ENCODE results near the gene STOX2.
A peak's percentile ranks its signal among the peaks of the same experiment; 100 is the strongest.

Gene STOX2

DNA sequence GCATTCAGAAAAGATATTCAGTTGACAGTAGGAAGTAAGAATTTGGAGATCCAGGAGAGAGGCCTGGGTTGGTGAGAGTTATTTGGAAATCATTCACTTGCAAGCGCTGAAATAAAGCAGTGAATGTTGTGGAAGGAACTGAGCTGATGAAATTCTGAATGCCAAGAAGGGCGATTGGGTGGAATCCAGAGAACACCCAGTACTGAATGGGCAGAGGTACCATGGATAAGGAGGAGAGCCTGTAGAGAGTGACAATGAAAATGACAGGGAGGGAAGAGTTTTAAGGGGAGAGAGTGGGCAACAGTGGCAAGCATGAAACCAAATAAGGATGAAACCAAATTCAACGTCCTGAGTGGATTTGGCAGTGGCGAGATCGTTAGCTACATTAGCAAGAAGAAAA lies 6.7 kb upstream of the STOX2 start:
- no peak for DNase-seq

DNA sequence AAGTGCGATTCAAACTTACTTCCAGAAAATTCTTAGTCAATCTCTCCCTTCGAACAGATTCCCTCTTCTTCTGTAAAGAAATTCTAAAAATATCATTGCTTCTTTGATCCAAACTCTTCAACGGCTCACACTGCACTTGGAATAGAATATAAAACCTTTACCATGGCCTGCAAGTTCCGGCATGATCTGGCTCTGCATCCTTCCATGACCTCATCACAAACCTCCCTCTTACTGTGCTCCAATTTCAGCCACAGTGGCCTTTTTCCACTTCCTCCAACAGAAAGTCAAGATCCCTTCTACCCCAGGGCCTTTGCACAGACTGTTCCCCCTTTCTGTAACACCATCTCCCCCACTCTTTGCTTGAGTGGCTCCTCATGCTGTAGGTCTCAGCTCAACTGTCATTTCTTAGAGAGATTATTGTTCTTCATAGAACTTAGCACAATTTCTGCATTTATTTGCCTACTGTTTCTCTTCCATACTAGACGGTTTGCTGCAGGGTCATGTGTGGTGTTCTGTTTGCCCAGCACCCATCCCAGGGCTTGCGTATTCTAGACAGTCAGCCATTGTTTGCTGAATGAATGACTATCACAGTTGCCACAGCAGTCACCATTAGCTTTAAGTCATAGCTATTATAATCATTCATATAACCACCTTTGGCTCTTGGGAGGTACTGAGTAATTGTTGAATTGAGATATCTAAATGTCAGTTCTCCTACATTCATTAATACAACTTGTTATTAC lies 1.9 kb upstream of the STOX2 start:
- no peak for DNase-seq

GRCh38 chr4:183905593-183906488 lies 734 bp downstream of the STOX2 start:
- peak; percentile 23 for DNase-seq

DNA sequence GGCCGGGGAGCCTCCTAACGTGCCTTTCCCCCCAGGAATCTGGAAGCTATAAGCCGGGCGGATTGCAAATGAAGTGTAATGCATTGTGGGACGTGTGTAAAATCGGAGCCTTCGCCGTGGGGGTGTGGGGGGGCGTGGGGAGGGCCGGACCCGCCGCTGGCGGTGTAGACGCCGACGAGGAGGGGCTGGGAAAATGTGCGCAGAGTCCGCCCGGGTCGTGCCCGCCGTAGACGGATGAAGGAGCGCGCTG lies 1.3 kb downstream of the STOX2 start:
- no peak for DNase-seq

- no peak for DNase-seq
Observed at GRCh38 chr4:183906739-183907651, 1.9 kb downstream of the STOX2 start.

- no peak for DNase-seq
Observed at GRCh38 chr4:183907871-183908683, 3.0 kb downstream of the STOX2 start.

GRCh38 chr4:183909187-183909586 lies 4.1 kb downstream of the STOX2 start:
- no peak for DNase-seq

- DNase-seq, result no peak
Observed at GRCh38 chr4:183909801-183910200, 4.7 kb downstream of the STOX2 start.

GRCh38 chr4:183912585-183912984 lies 7.5 kb downstream of the STOX2 start:
- DNase-seq, result no peak

DNA sequence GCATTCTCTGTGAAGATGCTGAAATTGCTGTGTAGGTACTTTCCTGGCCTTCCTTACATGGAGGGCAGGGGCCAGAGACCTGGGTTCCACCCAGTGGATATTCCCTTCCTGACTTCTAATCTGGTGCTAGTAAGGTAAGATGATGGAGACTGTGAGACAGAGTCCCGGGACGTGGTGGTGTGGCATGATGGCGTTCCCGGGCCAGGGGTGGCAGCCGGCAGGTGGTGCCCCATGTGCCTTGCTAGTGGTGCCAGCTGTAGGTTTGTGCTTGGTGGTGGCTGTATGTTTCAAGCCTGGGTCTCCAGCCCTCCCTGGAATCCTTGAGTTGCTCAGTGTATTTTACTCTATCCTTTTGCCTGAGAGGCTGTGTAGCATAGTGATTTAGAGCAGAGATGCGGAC lies 10.9 kb downstream of the STOX2 start:
- no peak for DNase-seq

DNA sequence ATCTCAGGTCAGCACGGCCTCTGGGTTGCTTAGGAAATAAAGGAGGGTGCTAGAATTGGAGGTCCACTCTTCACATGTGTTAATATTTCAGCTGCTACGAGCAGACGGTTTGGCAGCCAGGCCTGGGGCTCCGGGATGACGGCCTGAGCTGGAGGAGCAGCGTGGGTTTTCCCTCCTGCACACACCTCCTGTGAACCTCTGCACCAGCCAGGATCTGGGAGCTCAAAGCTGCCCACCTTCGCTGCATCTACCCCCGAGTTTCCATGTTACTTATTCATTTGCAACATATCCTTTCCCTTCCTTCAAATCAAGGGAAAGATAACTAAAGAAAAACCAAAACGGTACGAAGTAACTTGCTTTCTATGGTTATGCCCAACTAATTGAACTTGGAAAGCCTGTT lies 13.6 kb downstream of the STOX2 start:
- no peak for DNase-seq

DNA sequence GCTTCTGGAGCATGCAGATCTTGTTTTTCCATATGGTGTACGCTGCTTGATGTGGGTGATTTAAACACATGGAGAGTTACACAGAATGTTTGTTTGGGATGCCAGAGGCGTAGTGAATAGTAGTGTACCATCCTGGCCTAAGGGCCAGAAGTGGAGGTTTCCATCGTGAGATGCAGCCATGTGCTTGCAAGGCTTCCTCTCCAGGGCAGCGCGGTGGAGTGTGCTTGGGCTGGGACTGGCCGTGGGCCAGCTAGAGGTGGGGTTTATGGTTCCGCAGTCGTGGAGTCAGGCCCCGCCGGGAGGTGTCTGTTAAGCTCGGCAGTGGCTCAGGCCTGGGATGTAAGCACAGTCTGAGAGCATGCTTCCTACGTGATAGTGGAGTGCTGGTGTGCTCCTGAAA lies 14.0 kb downstream of the STOX2 start:
- no peak for DNase-seq

- DNase-seq, result no peak
Observed at GRCh38 chr4:183920512-183920911, 15.4 kb downstream of the STOX2 start.

DNA sequence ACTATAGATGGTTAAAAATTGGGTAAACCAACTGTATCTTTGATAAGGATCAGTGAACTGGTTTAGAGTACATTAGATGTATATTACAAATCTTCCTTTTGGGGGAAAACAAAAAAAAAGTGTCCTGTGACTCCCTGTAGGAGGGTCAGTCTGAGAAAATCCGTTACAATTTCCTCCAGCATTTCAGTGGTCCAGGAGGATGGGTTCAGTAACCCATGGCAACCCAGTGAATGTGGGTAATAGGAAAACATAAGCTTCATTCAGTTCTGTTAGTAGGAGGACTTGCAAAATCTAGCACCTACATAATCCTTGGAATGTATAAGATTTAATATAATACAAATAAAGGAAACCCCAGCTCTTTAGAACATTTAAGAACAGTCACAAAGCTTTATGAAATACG lies 16.2 kb downstream of the STOX2 start:
- no peak for DNase-seq

- no peak for DNase-seq
Observed at GRCh38 chr4:183924362-183925044, 19.4 kb downstream of the STOX2 start.

- DNase-seq, result no peak
Observed at GRCh38 chr4:183926950-183927349, 21.8 kb downstream of the STOX2 start.

GRCh38 chr4:183932576-183932975 lies 27.5 kb downstream of the STOX2 start:
- DNase-seq, result no peak

- DNase-seq, result no peak
Observed at GRCh38 chr4:183934761-183935160, 29.7 kb downstream of the STOX2 start.

DNA sequence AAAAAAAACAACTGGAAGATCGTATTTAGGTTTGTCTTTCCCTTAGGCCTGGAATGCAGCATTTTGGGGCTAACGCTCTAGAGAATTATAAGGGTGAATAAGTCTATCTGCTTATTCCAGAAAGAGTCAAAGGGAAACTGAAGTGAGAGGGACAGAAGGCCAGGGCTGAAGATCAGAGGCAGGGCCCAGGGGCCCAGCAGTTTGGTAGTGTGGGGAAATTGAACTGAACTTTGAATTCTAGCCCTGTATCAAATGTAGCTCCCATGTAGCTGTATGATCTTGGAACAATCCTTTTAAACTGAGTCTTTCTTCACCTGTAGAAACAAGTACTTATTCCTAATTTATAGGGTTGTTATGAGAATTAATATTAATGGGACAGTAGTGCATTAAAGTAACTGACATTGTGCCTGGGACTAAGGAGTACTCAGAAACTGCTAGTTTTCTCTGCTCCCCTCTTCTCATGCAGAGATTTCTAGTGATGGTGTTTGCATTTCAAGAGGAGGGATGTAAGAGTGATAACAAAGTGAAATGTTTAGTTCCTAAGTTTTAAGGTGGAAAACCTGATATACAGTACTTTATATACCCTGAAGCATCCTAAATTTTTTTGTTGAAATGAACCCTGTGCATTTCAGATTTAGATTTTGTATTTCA lies 30.4 kb downstream of the STOX2 start:
- no peak for DNase-seq

DNA sequence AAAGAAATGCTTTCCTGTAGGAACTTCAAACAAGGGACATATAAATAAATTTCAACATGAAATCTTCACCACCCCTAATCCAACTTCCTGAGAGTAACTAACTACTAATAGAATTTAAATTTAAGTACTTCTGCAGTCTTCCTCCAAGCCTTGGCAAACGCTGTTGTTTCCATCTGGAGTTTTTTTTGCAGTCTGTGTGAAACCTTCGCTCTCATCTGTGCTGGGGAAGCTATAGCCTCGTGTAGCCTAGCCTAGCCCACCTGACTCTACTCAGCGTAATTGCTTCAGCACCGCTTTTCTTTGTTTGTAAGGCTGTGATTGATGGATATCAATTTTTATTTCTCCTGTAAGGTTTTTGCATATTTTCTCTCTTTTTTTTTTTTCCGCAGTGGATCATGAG lies 30.9 kb downstream of the STOX2 start:
- DNase-seq, result no peak

- DNase-seq, result no peak
Observed at GRCh38 chr4:183936574-183937345, 31.7 kb downstream of the STOX2 start.

Data from NCI-H510A treated with DMSO at 0.1 percent for 48 hours (cell line).